ENCODE measurements around the gene FBN2. TPM values are rescaled to one million over a fixed set of nuclear protein-coding genes. Genes with fewer than 3 reads are reported as not detected.

The FBN2 gene
- total RNA-seq, 1 experiment from 2014 or later, result 0.42 TPM

- H3K4me3 ChIP-seq (replicated peaks in 1 of 2; ENCODE audit: low read depth in 1 of 2, low read length in 2 of 2), result no peak overlapping the region
- RAD21 ChIA-PET (ENCODE audit: low non-redundant PET in 1 of 2, low total read pairs in 2 of 2, uncharacterized antibody in 2 of 2, unreplicated experiment in 2 of 2), result no interaction called here
- no peak overlapping the region for H3K9ac ChIP-seq (ENCODE audit: low read length)
- no peaks in the 10 kb centered on the region for H3K9me2 ChIP-seq (ENCODE audit: insufficient read depth)
- no peaks in the 10 kb centered on the region for H4K20me1 ChIP-seq (ENCODE audit: insufficient read depth)
- H3K36me3 ChIP-seq (ENCODE audit: control insufficient read depth in 1 of 2, insufficient read depth in 2 of 2, low read length in 2 of 2), result no peaks in the 10 kb centered on the region
- no peaks in the 10 kb centered on the region for H3K4me1 ChIP-seq (ENCODE audit: control insufficient read depth in 1 of 2, insufficient read depth in 2 of 2, low read length in 2 of 2)
- no peak overlapping the region for H3K27ac ChIP-seq (ENCODE audit: low read depth, low read length)
- no TSS peak for BruUV-seq (replicated peaks)
- POLR2A ChIA-PET, result no interaction called here
- intact Hi-C loops (cut with micrococcal nuclease), result no loop called here
- no peak for DNase-seq (ENCODE audit: low read depth, low spot score)
- no peak overlapping the region for H3K4me2 ChIP-seq (ENCODE audit: low read length)
- H3K79me2 ChIP-seq (ENCODE audit: insufficient read depth, low read length), result no peaks in the 10 kb centered on the region
- CTCF ChIA-PET, result no interaction called here
- no peaks in the 10 kb centered on the region for H3K9me3 ChIP-seq (ENCODE audit: control insufficient read depth in 1 of 2, insufficient read depth in 1 of 2, low read depth in 1 of 2, low read length in 2 of 2)
- ATAC-seq, result no peak
- no peaks in the 10 kb centered on the region for H3K27me3 ChIP-seq (ENCODE audit: insufficient read depth, low read length)
- TF ChIP-seq ZFX (IDR thresholded peaks at IDR 0.05) (no peak), ZBTB33 (IDR thresholded peaks at IDR 0.05; ENCODE audit: extremely low read depth, insufficient replicate concordance, low read length) (no peak), RAD21 (IDR thresholded peaks at IDR 0.05; ENCODE audit: low read depth) (no peak), POLR2AphosphoS5 (IDR thresholded peaks at IDR 0.05; ENCODE audit: low read depth, low read length) (no peak), JUND (IDR thresholded peaks at IDR 0.05) (no peak), EGR1 (IDR thresholded peaks at IDR 0.05; ENCODE audit: low read depth) (no peak), FOSL1 (IDR thresholded peaks at IDR 0.05; ENCODE audit: low read depth) (no peak), CTCF (IDR thresholded peaks at IDR 0.05 in 2 of 3, conservative IDR thresholded peaks at IDR 0.05 in 1 of 3; ENCODE audit: borderline replicate concordance in 1 of 3, insufficient read depth in 1 of 3, low read depth in 2 of 3, low read length in 2 of 3) (no peak), YY1 (IDR thresholded peaks at IDR 0.05; ENCODE audit: extremely low read depth, insufficient replicate concordance, low read depth, low read length) (no peak), ATF3 (IDR thresholded peaks at IDR 0.05) (no peak), ELF1 (IDR thresholded peaks at IDR 0.05; ENCODE audit: borderline replicate concordance, low read depth) (no peak), SRF (IDR thresholded peaks at IDR 0.05; ENCODE audit: low read depth) (no peak), REST (IDR thresholded peaks at IDR 0.05; ENCODE audit: low read depth) (no peak)
- H2AFZ ChIP-seq (ENCODE audit: low read depth, low read length, poor library complexity, severe bottlenecking), result no peak overlapping the region
Measured at GRCh38 chr5:128537221-128537999, 635 bp downstream of the FBN2 start.
